Tibial artery (tissue), 4 donors: ENCODE measurements around the gene MACROD2.

ENCODE experiments used
- DNase-seq, 2 donors: peaks; one replicate each; pipeline ENCODE4 v3.0.0-alpha.2; 2019
- H3K27ac ChIP-seq, 2 donors: fragments of 200-600 bp; sonication (generic) in 1 of 2; 1 replicate in 1 of 2; 2 replicates in 1 of 2; pipeline ENCODE4 v1.5.1; 2018 to 2019; ENCODE audit warnings: mild to moderate bottlenecking in 1 of 2
- H3K27me3 ChIP-seq, 2 donors: fragments of 200-600 bp; sonication (generic) in 1 of 2; one replicate each; pipeline versions ENCODE4 v1.5.1 to v1.6.0; 2016 to 2019
- H3K36me3 ChIP-seq, 3 donors: fragments of 200-600 bp; sonication (generic) in 2 of 3; one replicate each; pipeline ENCODE4 v1.5.1; 2016 to 2019; ENCODE audit warnings: mild to moderate bottlenecking in 2 of 3
- H3K4me1 ChIP-seq, 4 donors: fragments of 200-600 bp; sonication (generic) in 2 of 4; 1 replicate in 3 of 4; 2 replicates in 1 of 4; pipeline ENCODE4 v1.5.1; 2016 to 2019
- H3K4me3 ChIP-seq, 2 donors: fragments of 200-600 bp; sonication (generic) in 1 of 2; 1 replicate in 1 of 2; 2 replicates in 1 of 2; pipeline ENCODE4 v1.5.1; 2018 to 2019; ENCODE audit warnings: mild to moderate bottlenecking in 2 of 2
- H3K9me3 ChIP-seq, 3 donors: fragments of 200-600 bp; sonication (generic) in 1 of 3; one replicate each; pipeline ENCODE4 v1.5.1; 2016 to 2019
- intact Hi-C: fragments of 100-400 bp; cut with DNase I; formaldehyde crosslinking; loops from one replicate; pipeline ENCODE4 v1.15.0; 2023; ENCODE audit warnings: low total_unique reads
- TF ChIP-seq, protein P1 (sequence below), 2 experiments: fragments of 200-600 bp in 1 of 2; fragments of 450-650 bp in 1 of 2; IDR thresholded peaks; one replicate each; pipeline ENCODE4 v1.5.1; 2017 to 2019; ENCODE audit warnings: antibody characterized with exemption in 2 of 2, mild to moderate bottlenecking in 1 of 2, moderate library complexity in 1 of 2

MACROD2 gene

GRCh38 chr20:14612391-14612790, 617.1 kb downstream of the MACROD2 start:
- Histone ChIP-seq H3K27me3 (no peaks in the 10 kb centered on the region), H3K4me1 (no peaks in the 10 kb centered on the region), H3K9me3 (no peaks in the 10 kb centered on the region), H3K27ac (no peak overlapping the region), H3K4me3 (no peak overlapping the region), H3K36me3 (no peaks in the 10 kb centered on the region)
- TF ChIP-seq, protein P1, sequence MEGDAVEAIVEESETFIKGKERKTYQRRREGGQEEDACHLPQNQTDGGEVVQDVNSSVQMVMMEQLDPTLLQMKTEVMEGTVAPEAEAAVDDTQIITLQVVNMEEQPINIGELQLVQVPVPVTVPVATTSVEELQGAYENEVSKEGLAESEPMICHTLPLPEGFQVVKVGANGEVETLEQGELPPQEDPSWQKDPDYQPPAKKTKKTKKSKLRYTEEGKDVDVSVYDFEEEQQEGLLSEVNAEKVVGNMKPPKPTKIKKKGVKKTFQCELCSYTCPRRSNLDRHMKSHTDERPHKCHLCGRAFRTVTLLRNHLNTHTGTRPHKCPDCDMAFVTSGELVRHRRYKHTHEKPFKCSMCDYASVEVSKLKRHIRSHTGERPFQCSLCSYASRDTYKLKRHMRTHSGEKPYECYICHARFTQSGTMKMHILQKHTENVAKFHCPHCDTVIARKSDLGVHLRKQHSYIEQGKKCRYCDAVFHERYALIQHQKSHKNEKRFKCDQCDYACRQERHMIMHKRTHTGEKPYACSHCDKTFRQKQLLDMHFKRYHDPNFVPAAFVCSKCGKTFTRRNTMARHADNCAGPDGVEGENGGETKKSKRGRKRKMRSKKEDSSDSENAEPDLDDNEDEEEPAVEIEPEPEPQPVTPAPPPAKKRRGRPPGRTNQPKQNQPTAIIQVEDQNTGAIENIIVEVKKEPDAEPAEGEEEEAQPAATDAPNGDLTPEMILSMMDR (IDR thresholded peaks at IDR 0.05), result no peak
- no peak for DNase-seq
- intact Hi-C loops, result no loop called here

- no peaks in the 10 kb centered on the region for H3K27me3 ChIP-seq
- H3K9me3 ChIP-seq, result no peaks in the 10 kb centered on the region
- H3K27ac ChIP-seq, result no peak overlapping the region
- TF ChIP-seq, protein P1 (IDR thresholded peaks at IDR 0.05), result no peak
- no peak for DNase-seq
- no peaks in the 10 kb centered on the region for H3K4me1 ChIP-seq
- H3K36me3 ChIP-seq, result no peaks in the 10 kb centered on the region
- no peak overlapping the region for H3K4me3 ChIP-seq
- intact Hi-C loops, result no loop called here
Observed at GRCh38 chr20:14616003-14616402, 620.7 kb downstream of the MACROD2 start.

- DNase-seq, result no peak
- Histone ChIP-seq H3K4me3 (no peak overlapping the region), H3K27me3 (no peaks in the 10 kb centered on the region), H3K27ac (no peak overlapping the region), H3K9me3 (no peaks in the 10 kb centered on the region), H3K36me3 (no peaks in the 10 kb centered on the region), H3K4me1 (no peaks in the 10 kb centered on the region)
- intact Hi-C loops, result no loop called here
- TF ChIP-seq, protein P1 (IDR thresholded peaks at IDR 0.05), result no peak
Observed at GRCh38 chr20:14617123-14617522, 621.8 kb downstream of the MACROD2 start.

- Histone ChIP-seq H3K27ac (no peak overlapping the region), H3K4me3 (no peak overlapping the region), H3K4me1 (no peaks in the 10 kb centered on the region), H3K9me3 (no peaks in the 10 kb centered on the region), H3K27me3 (no peaks in the 10 kb centered on the region), H3K36me3 (no peaks in the 10 kb centered on the region)
- intact Hi-C loops, result no loop called here
- no peak for DNase-seq
- TF ChIP-seq, protein P1 (IDR thresholded peaks at IDR 0.05), result no peak
Observed at GRCh38 chr20:14619411-14619810, 624.1 kb downstream of the MACROD2 start.

- intact Hi-C loops, result no loop called here
- no peaks in the 10 kb centered on the region for H3K36me3 ChIP-seq
- DNase-seq, result no peak
- H3K9me3 ChIP-seq, result no peaks in the 10 kb centered on the region
- H3K4me1 ChIP-seq, result no peaks in the 10 kb centered on the region
- H3K27me3 ChIP-seq, result no peaks in the 10 kb centered on the region
- TF ChIP-seq, protein P1 (IDR thresholded peaks at IDR 0.05), result no peak
- no peak overlapping the region for H3K4me3 ChIP-seq
- no peak overlapping the region for H3K27ac ChIP-seq
Observed at GRCh38 chr20:14622796-14623195, 627.5 kb downstream of the MACROD2 start.

DNA sequence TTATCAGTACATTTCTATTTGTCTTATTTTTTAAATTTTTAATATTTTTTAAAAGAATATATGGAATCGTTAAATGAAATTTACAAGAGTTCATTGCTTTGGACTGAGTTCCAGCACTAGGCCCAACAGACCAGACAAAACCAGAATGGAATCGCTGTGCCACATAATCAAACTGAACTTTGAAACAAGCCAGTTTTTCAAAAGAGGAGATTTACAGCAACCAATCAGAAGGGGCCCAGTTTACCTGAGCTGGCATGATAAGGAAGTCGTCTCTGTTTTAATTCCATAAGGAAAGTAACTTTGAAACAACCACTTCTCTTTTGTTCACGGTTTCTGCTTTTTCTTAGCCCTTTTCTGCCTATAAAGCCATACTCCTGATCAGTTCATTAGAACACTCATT, 635.7 kb downstream of the MACROD2 start:
- intact Hi-C loops, result no loop called here
- Histone ChIP-seq H3K27me3 (no peaks in the 10 kb centered on the region), H3K4me1 (no peaks in the 10 kb centered on the region), H3K9me3 (no peaks in the 10 kb centered on the region), H3K4me3 (no peak overlapping the region), H3K27ac (no peak overlapping the region), H3K36me3 (no peaks in the 10 kb centered on the region)
- TF ChIP-seq, protein P1 (IDR thresholded peaks at IDR 0.05), result no peak
- no peak for DNase-seq
